ENCODE measurements around the gene TENT5C. TPM values are rescaled to one million over a fixed set of nuclear protein-coding genes. Genes with fewer than 3 reads are reported as not detected.

TENT5C gene
- total and polyA plus RNA-seq, 2 of the 13 experiments (the other 11 are each of a cell fraction or from before 2014, with no cell fraction given) = 0.02 to 0.38 TPM

DNA sequence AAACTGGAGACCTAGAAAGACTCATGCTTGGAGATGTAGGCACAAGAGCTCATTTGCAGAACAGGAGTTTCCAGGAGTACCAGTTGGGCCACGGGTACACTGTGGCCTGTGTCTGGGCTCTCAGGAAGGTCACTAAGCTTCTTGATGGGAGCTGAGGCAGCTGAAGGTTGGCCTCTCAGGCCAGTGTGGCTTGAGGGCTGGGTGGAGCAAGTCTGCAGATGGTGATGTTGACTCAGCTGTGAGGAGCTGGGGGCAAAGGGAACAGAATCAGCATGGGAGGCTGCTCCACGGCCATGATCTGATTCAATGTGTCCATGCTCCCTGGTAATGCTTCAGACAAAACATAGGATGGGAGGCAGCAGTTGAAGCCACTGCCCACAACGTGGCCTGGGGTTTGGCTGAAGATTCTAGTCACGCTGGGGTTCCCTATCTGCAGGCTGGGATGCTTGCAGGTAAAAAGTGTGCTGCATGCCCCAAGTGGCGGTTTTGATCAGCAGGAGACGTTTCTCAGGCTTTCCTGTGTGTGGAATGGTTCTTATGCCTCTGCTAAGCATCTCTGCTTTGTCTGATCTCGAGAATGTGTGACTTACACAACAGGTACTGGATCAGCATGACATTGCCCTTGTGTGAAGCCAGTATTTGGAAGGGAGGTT lies 15.4 kb upstream of the TENT5C start:
- peak; percentile 28; the same call in 2 of the 3 replicates for ATAC-seq
- ChIA-PET POLR2A (no interaction called here), CTCF (ENCODE audit: low intra/inter-chr PET ratio, low total read pairs) (no interaction called here)
- no peak for FAIRE-seq
- no TSS peak for BruUV-seq (replicated peaks)
- Histone ChIP-seq H2AFZ (ENCODE audit: low read length) (no peak overlapping the region), H3K36me3 (replicated peaks in 1 of 2; ENCODE audit: control insufficient read depth in 1 of 2, insufficient read depth in 2 of 2, low read length in 2 of 2) (no peaks in the 10 kb centered on the region), H4K20me1 (ENCODE audit: insufficient read depth, low read length) (no peaks in the 10 kb centered on the region), H3K27ac (ENCODE audit: extremely low read length, insufficient read depth, low read length) (no peak overlapping the region), H3K4me1 (ENCODE audit: insufficient read depth, low read length) (no peaks in the 10 kb centered on the region), H3K9me3 (ENCODE audit: low read length) (no peaks in the 10 kb centered on the region), H3K4me2 (ENCODE audit: low read depth, low read length) (no peak overlapping the region), H3K27me3 (ENCODE audit: control insufficient read depth in 1 of 2, insufficient read depth in 2 of 2, low read length in 2 of 2) (peaks cover 0 to 4% of the 10 kb centered on the region in 2 experiments; a peak in 2 of 5 replicates), H3K4me3 (replicated peaks in 1 of 3; ENCODE audit: insufficient read depth in 1 of 3, low read depth in 2 of 3, low read length in 3 of 3) (no peak overlapping the region), H3K79me2 (ENCODE audit: insufficient read depth, low read length) (no peaks in the 10 kb centered on the region), H3K9ac (ENCODE audit: insufficient read depth, low read depth, low read length) (no peak overlapping the region)
- in situ Hi-C loops (cut with HindIII; ENCODE audit: extremely low pct_ligation_motif_present, low pct_unique_long_range_greater_than_20kb) = no loop called here
- WGBS (ENCODE audit: low lambda C conversion rate) = 0% methylated on average over 4 of the region's 7 CpGs
- no peak for DNase-seq (ENCODE audit: low spot score)
- intact Hi-C loops (cut with micrococcal nuclease; ENCODE audit: unreplicated experiment) = no loop called here
- TF ChIP-seq, protein P1, sequence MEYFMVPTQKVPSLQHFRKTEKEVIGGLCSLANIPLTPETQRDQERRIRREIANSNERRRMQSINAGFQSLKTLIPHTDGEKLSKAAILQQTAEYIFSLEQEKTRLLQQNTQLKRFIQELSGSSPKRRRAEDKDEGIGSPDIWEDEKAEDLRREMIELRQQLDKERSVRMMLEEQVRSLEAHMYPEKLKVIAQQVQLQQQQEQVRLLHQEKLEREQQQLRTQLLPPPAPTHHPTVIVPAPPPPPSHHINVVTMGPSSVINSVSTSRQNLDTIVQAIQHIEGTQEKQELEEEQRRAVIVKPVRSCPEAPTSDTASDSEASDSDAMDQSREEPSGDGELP (IDR thresholded peaks at IDR 0.05; ENCODE audit: borderline replicate concordance, low read depth) = peak; percentile 17; the same call in 1 of the 2 replicates
- TF ChIP-seq THAP11 (CRISPR knock-in tag; IDR thresholded peaks at IDR 0.05) = no peak

DNA sequence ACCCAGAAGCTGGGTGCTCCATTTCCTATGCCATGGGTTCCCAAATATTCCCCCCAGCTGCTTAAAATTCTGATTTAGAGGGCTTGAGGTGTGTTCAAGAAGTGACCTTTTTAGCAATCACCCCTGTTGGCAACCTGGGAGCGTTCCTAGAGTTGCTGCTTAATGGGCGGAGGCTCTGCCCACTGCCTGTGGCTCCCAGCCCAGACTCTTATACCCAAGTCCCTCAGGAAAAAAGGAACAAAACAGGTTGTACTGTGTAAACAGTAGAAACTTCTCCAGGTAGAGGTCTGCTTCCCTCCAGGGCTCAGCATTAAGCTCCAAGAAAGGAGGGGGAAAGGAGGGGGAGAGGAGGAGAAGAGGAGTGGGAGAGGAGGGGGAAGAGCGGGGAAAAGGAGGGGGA lies 14.6 kb upstream of the TENT5C start:
- intact Hi-C loops (cut with micrococcal nuclease; ENCODE audit: unreplicated experiment) (no loop called here), in situ Hi-C loops (cut with HindIII; ENCODE audit: extremely low pct_ligation_motif_present, low pct_unique_long_range_greater_than_20kb) (no loop called here)
- Histone ChIP-seq H3K36me3 (replicated peaks in 1 of 2; ENCODE audit: control insufficient read depth in 1 of 2, insufficient read depth in 2 of 2, low read length in 2 of 2) (no peaks in the 10 kb centered on the region), H3K27ac (ENCODE audit: extremely low read length, insufficient read depth, low read length) (no peak overlapping the region), H3K9me3 (ENCODE audit: low read length) (no peaks in the 10 kb centered on the region), H4K20me1 (ENCODE audit: insufficient read depth, low read length) (no peaks in the 10 kb centered on the region), H3K4me3 (replicated peaks in 1 of 3; ENCODE audit: insufficient read depth in 1 of 3, low read depth in 2 of 3, low read length in 3 of 3) (no peak overlapping the region), H3K4me1 (ENCODE audit: insufficient read depth, low read length) (no peaks in the 10 kb centered on the region), H3K4me2 (ENCODE audit: low read depth, low read length) (no peak overlapping the region), H3K79me2 (ENCODE audit: insufficient read depth, low read length) (no peaks in the 10 kb centered on the region), H2AFZ (ENCODE audit: low read length) (no peak overlapping the region), H3K27me3 (ENCODE audit: control insufficient read depth in 1 of 2, insufficient read depth in 2 of 2, low read length in 2 of 2) (peaks cover 0 to 4% of the 10 kb centered on the region in 2 experiments; a peak in 2 of 5 replicates), H3K9ac (ENCODE audit: insufficient read depth, low read depth, low read length) (no peak overlapping the region)
- ATAC-seq = no peak
- ChIA-PET CTCF (ENCODE audit: low intra/inter-chr PET ratio, low total read pairs) (no interaction called here), POLR2A (no interaction called here)
- no peak for DNase-seq (ENCODE audit: low spot score)
- 28% methylated on average over 3 of the region's 3 CpGs for WGBS (ENCODE audit: low lambda C conversion rate)
- BruUV-seq (replicated peaks) = no TSS peak
- no peak for FAIRE-seq
- TF ChIP-seq SIX4 (CRISPR knock-in tag; IDR thresholded peaks at IDR 0.05) = no peak
- no peak for TF ChIP-seq KMT2B (CRISPR knock-in tag; IDR thresholded peaks at IDR 0.05)
- TF ChIP-seq PTBP1 (IDR thresholded peaks at IDR 0.05; ENCODE audit: low read depth, low read length, poor library complexity, severe bottlenecking) = no peak
- TF ChIP-seq, protein P2, sequence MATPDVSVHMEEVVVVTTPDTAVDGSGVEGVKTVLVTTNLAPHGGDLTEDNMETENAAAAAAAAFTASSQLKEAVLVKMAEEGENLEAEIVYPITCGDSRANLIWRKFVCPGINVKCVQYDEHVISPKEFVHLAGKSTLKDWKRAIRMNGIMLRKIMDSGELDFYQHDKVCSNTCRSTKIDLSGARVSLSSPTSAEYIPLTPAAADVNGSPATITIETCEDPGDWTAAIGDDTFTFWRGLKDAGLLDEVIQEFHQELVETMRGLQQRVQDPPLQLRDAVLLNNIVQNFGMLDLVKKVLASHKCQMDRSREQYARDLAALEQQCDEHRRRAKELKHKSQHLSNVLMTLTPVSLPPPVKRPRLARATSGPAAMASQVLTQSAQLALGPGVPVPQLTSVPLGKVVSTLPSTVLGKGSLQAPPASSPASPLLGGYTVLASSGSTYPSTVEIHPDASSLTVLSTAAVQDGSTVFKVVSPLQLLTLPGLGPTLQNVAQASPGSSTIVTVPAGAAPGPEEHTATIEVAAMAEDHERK (CRISPR knock-in tag; IDR thresholded peaks at IDR 0.05; ENCODE audit: low read depth) = no peak
- TF ChIP-seq RARA (CRISPR knock-in tag; IDR thresholded peaks at IDR 0.05) = no peak
- TF ChIP-seq ZNF678 (CRISPR knock-in tag; IDR thresholded peaks at IDR 0.05) = no peak
- TF ChIP-seq, protein P3, sequence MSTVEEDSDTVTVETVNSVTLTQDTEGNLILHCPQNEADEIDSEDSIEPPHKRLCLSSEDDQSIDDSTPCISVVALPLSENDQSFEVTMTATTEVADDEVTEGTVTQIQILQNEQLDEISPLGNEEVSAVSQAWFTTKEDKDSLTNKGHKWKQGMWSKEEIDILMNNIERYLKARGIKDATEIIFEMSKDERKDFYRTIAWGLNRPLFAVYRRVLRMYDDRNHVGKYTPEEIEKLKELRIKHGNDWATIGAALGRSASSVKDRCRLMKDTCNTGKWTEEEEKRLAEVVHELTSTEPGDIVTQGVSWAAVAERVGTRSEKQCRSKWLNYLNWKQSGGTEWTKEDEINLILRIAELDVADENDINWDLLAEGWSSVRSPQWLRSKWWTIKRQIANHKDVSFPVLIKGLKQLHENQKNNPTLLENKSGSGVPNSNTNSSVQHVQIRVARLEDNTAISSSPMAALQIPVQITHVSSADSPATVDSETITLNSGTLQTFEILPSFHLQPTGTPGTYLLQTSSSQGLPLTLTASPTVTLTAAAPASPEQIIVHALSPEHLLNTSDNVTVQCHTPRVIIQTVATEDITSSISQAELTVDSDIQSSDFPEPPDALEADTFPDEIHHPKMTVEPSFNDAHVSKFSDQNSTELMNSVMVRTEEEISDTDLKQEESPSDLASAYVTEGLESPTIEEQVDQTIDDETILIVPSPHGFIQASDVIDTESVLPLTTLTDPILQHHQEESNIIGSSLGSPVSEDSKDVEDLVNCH (CRISPR knock-in tag; IDR thresholded peaks at IDR 0.05) = no peak
- TF ChIP-seq, protein P4, sequence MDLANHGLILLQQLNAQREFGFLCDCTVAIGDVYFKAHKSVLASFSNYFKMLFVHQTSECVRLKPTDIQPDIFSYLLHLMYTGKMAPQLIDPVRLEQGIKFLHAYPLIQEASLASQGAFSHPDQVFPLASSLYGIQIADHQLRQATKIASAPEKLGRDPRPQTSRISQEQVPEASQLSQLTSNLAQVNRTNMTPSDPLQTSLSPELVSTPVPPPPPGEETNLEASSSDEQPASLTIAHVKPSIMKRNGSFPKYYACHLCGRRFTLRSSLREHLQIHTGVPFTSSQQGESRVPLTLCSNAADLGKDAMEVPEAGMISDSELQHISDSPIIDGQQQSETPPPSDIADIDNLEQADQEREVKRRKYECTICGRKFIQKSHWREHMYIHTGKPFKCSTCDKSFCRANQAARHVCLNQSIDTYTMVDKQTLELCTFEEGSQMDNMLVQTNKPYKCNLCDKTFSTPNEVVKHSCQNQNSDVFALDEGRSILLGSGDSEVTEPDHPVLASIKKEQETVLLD (CRISPR knock-in tag; IDR thresholded peaks at IDR 0.05; ENCODE audit: low read depth) = no peak
- TF ChIP-seq ZMYM3 (CRISPR knock-in tag; IDR thresholded peaks at IDR 0.05) = no peak
- TF ChIP-seq ZNF333 (CRISPR knock-in tag; IDR thresholded peaks at IDR 0.05; ENCODE audit: borderline replicate concordance) = no peak
- no peak for TF ChIP-seq GATAD2A (CRISPR knock-in tag; IDR thresholded peaks at IDR 0.05)

Measured in HepG2 (cell line).